Activated CD4-positive, alpha-beta T cell treated with anti-CD3 and anti-CD28 coated beads for 36 hours (primary cell): Measurements from ENCODE around the gene BTRC. TPM values are rescaled to one million over a fixed set of nuclear protein-coding genes. Genes with fewer than 3 reads are reported as not detected.
"Not testable (repeated sequence)": the region's sequence is repeated elsewhere in the genome, so short reads cannot be mapped to it uniquely, and the experiment has no call there.

ENCODE experiments used
- ATAC-seq: fragments of 200-7000 bp; cut with Tn5 transposase; one replicate; pipeline ENCODE4 v1.10.0; 2021; ENCODE audit warnings: mild to moderate bottlenecking, moderate library complexity
- CTCF ChIA-PET: fragments of 350-600 bp; sonication (Branson Sonifier 250); formaldehyde crosslinking; loops from one replicate; lab custom pipeline; 2021; ENCODE audit warnings: antibody characterized with exemption; lab: Charles Lee
- POLR2A ChIA-PET: fragments of 350-600 bp; sonication (Branson Sonifier 250); formaldehyde crosslinking; loops from one replicate; lab custom pipeline; 2021; ENCODE audit warnings: antibody characterized with exemption, inconsistent platforms; lab: Charles Lee
- DNase-seq: peaks from one replicate; pipeline ENCODE4 v3.0.0-alpha.2; 2020
- H3K27ac Mint-ChIP-seq: one replicate; pipeline ENCODE4 v1.8.0; 2021; ENCODE audit warnings: mixed read lengths
- H3K27me3 Mint-ChIP-seq: one replicate; pipeline ENCODE4 v1.8.0; 2021; ENCODE audit warnings: mixed read lengths
- H3K36me3 Mint-ChIP-seq: one replicate; pipeline ENCODE4 v1.8.0; 2021; ENCODE audit warnings: low read depth, mixed read lengths
- H3K4me1 Mint-ChIP-seq: one replicate; pipeline ENCODE4 v1.8.0; 2021; ENCODE audit warnings: mixed read lengths
- H3K4me3 Mint-ChIP-seq: one replicate; pipeline ENCODE4 v1.8.0; 2021; ENCODE audit warnings: mild to moderate bottlenecking, moderate library complexity, mixed read lengths
- H3K9me3 Mint-ChIP-seq: one replicate; pipeline ENCODE4 v1.8.0; 2021; ENCODE audit warnings: low read depth, mixed read lengths
- intact Hi-C, 2 experiments: fragments of 100-400 bp; cut with DNase I in 1 of 2; cut with micrococcal nuclease in 1 of 2; formaldehyde crosslinking; loops; one replicate each; pipeline versions ENCODE4 v1.14.2 to v1.15.1; 2022 to 2024; cut with DNase I, micrococcal nuclease
- total RNA-seq, 2 experiments: library from RNA; stranded (reverse); gene quantifications; one replicate each; pipeline ENCODE4 v1.2.3, GENCODE V29; 2021

BTRC gene
- total RNA-seq, 2 experiments from 2014 or later = 15.5 to 18.7 TPM

DNA sequence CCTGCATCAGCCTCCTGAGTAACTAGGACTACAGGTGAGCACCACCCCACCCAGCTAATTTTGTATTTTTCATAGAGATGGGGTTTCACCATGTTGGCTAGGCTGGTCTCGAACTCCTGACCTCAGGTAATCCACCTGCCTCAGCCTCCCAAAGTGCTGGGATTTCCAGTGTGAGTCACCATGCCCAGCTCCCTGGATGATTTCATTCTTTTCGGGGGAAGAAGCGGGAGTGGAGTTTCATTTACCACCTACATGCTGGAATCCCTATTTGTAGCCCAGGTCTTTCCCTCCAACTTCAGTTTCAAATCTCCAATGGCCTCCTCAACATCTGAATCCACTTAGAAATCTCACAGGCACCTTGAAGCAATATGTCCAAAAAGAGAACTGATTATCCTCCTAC is 2.9 kb upstream of the BTRC start:
- DNase-seq (no peak), ATAC-seq (no peak)
- peaks cover 12% of the 10 kb centered on the region for H3K27me3 Mint-ChIP-seq
- peaks cover 2% of the 10 kb centered on the region for H3K36me3 Mint-ChIP-seq
- H3K27ac Mint-ChIP-seq = no peak overlapping the region
- peaks cover 18% of the 10 kb centered on the region for H3K4me1 Mint-ChIP-seq
- intact Hi-C loops = loop anchor here (5.0 to 10.0 kb wide), 7 partner anchors 91 to 1501 kb away; partner anchors contain the start of genes BORCS7 (in 1 of the 2) and TRIM8 (in 1 of the 2)
- CTCF ChIA-PET = no interaction called here
- POLR2A ChIA-PET = no interaction called here
- H3K9me3 Mint-ChIP-seq = no peaks in the 10 kb centered on the region
- no peak overlapping the region for H3K4me3 Mint-ChIP-seq

DNA sequence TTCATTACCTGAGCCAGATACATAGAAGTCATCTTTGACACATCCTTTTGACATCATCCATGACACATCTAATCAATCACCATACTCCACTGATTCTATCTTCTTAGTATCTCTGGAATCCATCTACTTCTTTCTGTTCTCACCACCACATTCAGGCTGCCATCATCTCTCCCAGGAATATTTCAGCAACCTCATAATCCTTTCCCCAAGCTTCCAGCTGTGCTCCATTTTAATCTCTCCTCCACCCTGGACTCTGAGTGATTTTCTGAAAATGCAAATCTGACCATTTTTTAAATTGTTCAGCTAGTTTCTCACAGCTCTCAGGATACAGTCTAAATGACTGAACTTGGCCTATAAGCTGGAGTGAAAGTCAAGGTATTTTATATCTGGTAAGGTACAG is 2.5 kb upstream of the BTRC start:
- ChIA-PET CTCF (interaction anchor here (0.6 to 0.7 kb wide), 2 partner anchors 13 to 92 kb away, joined by 3 read pairs; no protein-coding TSS in a partner anchor), POLR2A (interaction anchor here (0.7 kb wide), 1 partner anchor 9 kb away, joined by 3 read pairs; no protein-coding TSS in a partner anchor)
- intact Hi-C loops = loop anchor here (5.0 to 10.0 kb wide), 7 partner anchors 91 to 1501 kb away; partner anchors contain the start of genes BORCS7 (in 1 of the 2) and TRIM8 (in 1 of the 2)
- ATAC-seq = no peak
- Mint-ChIP-seq H3K4me1 (peaks cover 23% of the 10 kb centered on the region), H3K4me3 (no peak overlapping the region), H3K27me3 (peaks cover 12% of the 10 kb centered on the region), H3K27ac (no peak overlapping the region), H3K36me3 (peaks cover 2% of the 10 kb centered on the region), H3K9me3 (no peaks in the 10 kb centered on the region)
- DNase-seq = no peak

DNA sequence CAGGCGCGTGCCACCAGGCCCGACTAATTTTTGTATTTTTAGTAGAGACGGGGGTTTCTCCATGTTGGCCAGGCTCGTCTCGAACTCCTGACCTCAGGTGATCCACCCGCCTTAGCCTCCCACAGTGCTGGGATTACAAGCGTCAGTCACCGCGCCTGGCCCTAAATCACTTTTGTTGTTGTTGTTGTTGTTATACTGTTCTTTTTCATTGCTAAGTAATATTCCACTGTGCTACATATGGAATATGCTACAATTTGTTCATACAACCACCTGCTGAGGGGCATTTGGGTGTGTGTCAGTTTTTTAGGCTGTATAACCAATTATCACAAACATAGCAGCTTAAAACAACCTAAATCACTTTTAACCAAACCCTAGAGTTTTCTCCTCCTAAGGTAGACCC is 1.1 kb upstream of the BTRC start:
- POLR2A ChIA-PET, H3K36me3 Mint-ChIP-seq, DNase-seq, H3K27ac Mint-ChIP-seq, ATAC-seq, H3K9me3 Mint-ChIP-seq, H3K4me3 Mint-ChIP-seq: not testable (repeated sequence)
- Mint-ChIP-seq H3K4me1 (peaks cover 25% of the 10 kb centered on the region), H3K27me3 (peaks cover 12% of the 10 kb centered on the region)
- CTCF ChIA-PET = interaction anchor here (0.6 to 0.9 kb wide), 2 partner anchors 32 to 250 kb away, joined by 3 to 4 read pairs; no protein-coding TSS in a partner anchor
- intact Hi-C loops = loop anchor here (1.0 to 10.0 kb wide), 12 partner anchors 89 to 1499 kb away; partner anchors contain the start of genes BORCS7 (in 1 of the 2), DPCD (in 1 of the 2), MRPL43 (in 1 of the 2) and NPM3 (in 1 of the 2)

DNA sequence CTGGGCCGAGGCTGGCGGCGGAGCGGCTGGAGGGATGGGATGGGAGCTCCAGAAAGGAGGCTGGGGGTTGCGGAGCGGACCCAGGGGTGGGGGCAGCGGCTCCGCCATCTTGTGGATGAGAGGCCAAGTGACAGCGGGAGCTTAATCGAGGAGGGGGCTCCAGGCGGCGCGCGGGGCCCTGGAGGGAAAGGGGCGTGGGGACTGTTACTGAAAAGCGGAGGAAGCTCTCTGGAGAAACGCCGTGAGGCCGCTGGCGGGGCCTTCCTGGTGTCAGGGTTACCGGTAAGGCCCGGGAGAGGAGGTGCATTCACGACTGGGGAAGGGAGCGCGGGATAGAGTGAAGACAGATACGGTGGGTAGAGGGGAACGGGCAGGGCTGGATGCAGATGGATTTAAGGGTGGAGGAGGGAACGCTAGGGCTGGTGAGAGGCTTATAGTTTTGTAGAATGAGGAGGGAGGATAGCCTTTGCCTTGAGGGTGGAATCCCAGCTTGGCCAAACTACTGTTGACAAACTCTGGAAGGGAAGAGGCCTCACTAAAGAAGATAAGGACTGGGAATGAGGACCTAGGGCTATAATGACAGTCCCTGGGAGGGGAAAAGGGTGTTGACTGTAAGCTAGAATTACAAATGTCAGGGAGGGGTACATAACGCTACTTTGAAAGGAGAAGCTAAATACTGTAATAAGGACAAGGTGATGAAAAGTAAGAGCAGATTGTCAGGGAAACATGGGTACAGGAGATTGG is 535 bp downstream of the BTRC start:
- H3K4me1 Mint-ChIP-seq = peaks cover 27% of the 10 kb centered on the region
- H3K36me3 Mint-ChIP-seq = peaks cover 2% of the 10 kb centered on the region
- ChIA-PET POLR2A (no interaction called here), CTCF (interaction anchor here (0.5 to 1.3 kb wide), 8 partner anchors 11 to 139 kb away, joined by 3 to 4 read pairs (median 3); no protein-coding TSS in a partner anchor)
- peak overlapping the region; percentile 76 for H3K27ac Mint-ChIP-seq
- ATAC-seq = peak; percentile 16
- intact Hi-C loops = loop anchor here (1.0 to 10.0 kb wide), 14 partner anchors 13 to 1498 kb away; partner anchors contain the start of genes BORCS7 (in 1 of the 2), KAZALD1 (in 1 of the 2), OGA (in 1 of the 2) and TRIM8 (in 1 of the 2)
- peak overlapping the region; percentile 91 for H3K4me3 Mint-ChIP-seq
- peak; percentile 68 for DNase-seq
- no peaks in the 10 kb centered on the region for H3K9me3 Mint-ChIP-seq
- peaks cover 9% of the 10 kb centered on the region for H3K27me3 Mint-ChIP-seq

DNA sequence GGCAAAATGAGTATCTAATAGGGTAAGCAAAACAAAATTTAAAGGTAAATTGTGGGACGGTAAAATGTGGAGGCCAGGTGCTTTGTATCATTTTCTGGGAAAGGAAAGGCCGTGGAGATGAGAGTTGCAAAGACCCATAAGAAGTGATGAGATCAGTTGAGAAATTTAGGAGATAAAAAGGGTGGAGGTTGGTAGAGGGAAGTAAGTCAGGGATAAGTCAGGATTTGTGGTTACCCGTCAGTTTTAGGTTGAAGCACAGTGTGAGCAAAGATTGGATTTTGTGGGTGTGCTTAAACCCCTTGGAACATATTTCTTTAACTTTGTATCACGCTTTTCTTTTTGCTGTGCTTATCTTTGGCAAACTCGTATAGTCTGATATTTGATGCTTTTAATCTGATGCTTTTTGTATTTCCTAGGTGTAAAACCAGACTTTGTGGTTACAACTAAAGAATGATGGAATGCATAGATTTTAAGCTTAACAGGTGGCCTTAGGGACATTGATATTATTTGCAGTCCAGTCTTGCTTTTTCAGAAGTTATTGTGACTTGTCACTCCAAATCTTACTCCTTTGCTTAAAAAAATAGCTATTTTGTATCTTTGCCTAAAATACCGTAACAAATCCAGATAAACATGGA is 1.2 kb downstream of the BTRC start:
- Mint-ChIP-seq H3K4me3 (peak overlapping the region; percentile 91), H3K9me3 (no peaks in the 10 kb centered on the region), H3K4me1 (peaks cover 27% of the 10 kb centered on the region), H3K27ac (peak overlapping the region; percentile 76), H3K27me3 (peaks cover 8% of the 10 kb centered on the region), H3K36me3 (peaks cover 2% of the 10 kb centered on the region)
- intact Hi-C loops = loop anchor here (2.0 to 10.0 kb wide), 3 partner anchors 22 to 1290 kb away; partner anchors contain the start of gene TRIM8 (in 1 of the 2)
- ATAC-seq (no peak), DNase-seq (no peak)
- ChIA-PET POLR2A (no interaction called here), CTCF (interaction anchor here (0.6 to 1.4 kb wide), 8 partner anchors 10 to 1115 kb away, joined by 3 to 4 read pairs (median 3); no protein-coding TSS in a partner anchor)

DNA sequence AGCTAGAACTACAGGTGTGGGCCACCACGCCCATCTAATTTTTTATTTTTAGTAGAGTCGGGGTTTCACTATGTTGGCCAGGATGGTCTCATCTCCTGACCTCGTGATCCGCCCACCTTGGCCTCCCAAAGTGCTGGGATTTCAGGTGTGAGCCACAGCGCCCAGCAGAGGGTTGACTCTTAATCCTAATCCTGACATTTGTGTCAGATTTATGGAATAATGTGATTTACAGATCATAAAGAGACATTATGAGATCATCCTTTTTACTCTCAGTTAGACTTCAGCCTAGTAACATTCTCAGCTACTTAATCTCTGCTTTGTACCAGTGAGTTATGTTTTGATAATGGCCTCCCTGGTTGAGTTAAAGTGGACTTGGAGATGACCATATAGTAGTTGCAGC is 2.2 kb downstream of the BTRC start:
- intact Hi-C loops = loop anchor here (10.0 kb wide), 2 partner anchors 89 to 1289 kb away; partner anchors contain the start of gene TRIM8 (in 1 of the 2)
- POLR2A ChIA-PET = no interaction called here
- no peak overlapping the region for H3K4me3 Mint-ChIP-seq
- peaks cover 27% of the 10 kb centered on the region for H3K4me1 Mint-ChIP-seq
- CTCF ChIA-PET = interaction anchor here (0.8 to 1.4 kb wide), 4 partner anchors 10 to 1116 kb away, joined by 3 to 4 read pairs (median 3); no protein-coding TSS in a partner anchor
- no peaks in the 10 kb centered on the region for H3K9me3 Mint-ChIP-seq
- ATAC-seq (no peak), DNase-seq (no peak)
- H3K36me3 Mint-ChIP-seq = peaks cover 2% of the 10 kb centered on the region
- H3K27me3 Mint-ChIP-seq = peaks cover 4% of the 10 kb centered on the region
- no peak overlapping the region for H3K27ac Mint-ChIP-seq

DNA sequence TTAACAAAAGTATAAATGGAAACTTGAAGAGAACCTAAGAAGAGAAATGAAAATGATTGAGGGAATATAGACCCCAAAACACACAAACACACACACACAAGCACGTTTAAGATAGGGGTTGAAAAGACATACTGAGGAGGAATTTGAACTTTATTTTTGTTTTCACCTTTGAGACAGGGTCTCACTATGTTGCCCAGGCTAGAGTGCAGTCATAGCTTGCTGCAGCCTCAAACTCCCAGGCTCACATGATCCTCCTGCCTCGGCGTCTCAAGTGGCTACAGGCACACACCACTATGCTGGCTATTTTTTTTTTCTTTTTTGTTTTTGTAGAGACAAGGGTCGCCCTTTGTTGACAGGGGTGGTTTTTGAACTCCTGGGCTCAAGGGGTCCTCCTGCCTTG is 4.0 kb downstream of the BTRC start:
- H3K27ac Mint-ChIP-seq = no peak overlapping the region
- no peaks in the 10 kb centered on the region for H3K27me3 Mint-ChIP-seq
- peaks cover 2% of the 10 kb centered on the region for H3K36me3 Mint-ChIP-seq
- ChIA-PET POLR2A (no interaction called here), CTCF (interaction anchor here (0.6 to 0.7 kb wide), 3 partner anchors 54 to 236 kb away, joined by 3 read pairs; no protein-coding TSS in a partner anchor)
- DNase-seq (no peak), ATAC-seq (no peak)
- intact Hi-C loops = loop anchor here (10.0 kb wide), 2 partner anchors 87 to 1287 kb away; partner anchors contain the start of gene TRIM8 (in 1 of the 2)
- H3K9me3 Mint-ChIP-seq = no peaks in the 10 kb centered on the region
- no peak overlapping the region for H3K4me3 Mint-ChIP-seq
- peaks cover 24% of the 10 kb centered on the region for H3K4me1 Mint-ChIP-seq

DNA sequence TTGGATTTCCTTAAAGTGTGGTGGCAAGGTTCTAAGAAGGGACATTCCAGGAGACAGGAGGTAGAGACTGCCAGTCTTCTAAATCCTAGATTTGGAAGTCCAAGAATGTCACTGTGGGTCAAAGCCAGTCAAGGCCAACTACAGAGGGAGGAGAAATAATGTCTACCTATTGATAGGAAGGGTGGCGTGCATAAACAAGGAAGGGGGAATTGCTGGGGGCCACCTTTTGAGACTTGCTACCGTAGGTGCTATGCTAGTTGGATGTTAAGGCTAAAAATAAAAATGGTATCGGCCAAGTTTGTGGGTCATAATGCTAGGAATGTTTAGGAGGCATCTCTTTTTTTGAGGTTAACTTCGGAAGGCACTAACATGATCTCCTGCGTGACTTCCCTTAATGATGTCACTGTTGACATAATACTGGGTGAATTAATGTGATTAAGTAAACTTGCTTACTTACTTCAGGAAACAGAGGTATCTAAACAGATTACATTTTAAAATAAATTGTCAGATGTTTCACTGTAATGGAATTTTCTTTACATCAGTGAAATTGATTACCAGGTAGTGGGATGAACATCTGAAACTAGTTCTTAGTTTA is 4.8 kb downstream of the BTRC start:
- H3K4me3 Mint-ChIP-seq = no peak overlapping the region
- H3K27ac Mint-ChIP-seq = no peak overlapping the region
- no peak for ATAC-seq
- peaks cover under 1% of the 10 kb centered on the region for H3K36me3 Mint-ChIP-seq
- no peaks in the 10 kb centered on the region for H3K27me3 Mint-ChIP-seq
- POLR2A ChIA-PET = no interaction called here
- H3K9me3 Mint-ChIP-seq = no peaks in the 10 kb centered on the region
- intact Hi-C loops = loop anchor here (10.0 kb wide), 2 partner anchors 86 to 1286 kb away; partner anchors contain the start of gene TRIM8 (in 1 of the 2)
- CTCF ChIA-PET = no interaction called here
- DNase-seq = no peak
- H3K4me1 Mint-ChIP-seq = peaks cover 22% of the 10 kb centered on the region

DNA sequence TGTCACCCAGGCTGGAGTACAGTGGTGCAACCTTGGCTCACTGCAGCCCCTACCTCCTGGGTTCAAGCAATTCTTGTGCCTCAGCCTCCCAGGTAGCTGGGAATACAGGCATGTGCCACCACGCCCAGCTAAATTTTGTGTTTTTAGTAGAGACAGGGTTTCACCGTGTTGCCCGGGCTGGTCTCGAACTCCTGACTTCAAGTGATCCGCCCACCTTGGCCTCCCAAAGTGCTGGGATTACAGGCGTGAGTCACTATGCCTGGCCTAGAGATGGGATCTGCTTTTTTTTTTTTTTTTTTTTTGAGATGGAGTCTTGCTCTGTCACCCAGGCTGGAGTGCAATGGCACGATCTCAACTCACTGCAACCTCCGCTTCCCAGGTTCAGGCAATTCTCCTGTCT is 6.1 kb downstream of the BTRC start:
- H3K36me3 Mint-ChIP-seq, H3K27ac Mint-ChIP-seq, DNase-seq, CTCF ChIA-PET, ATAC-seq, H3K9me3 Mint-ChIP-seq, intact Hi-C loops, H3K4me3 Mint-ChIP-seq, H3K27me3 Mint-ChIP-seq, POLR2A ChIA-PET: not testable (repeated sequence)
- peaks cover 20% of the 10 kb centered on the region for H3K4me1 Mint-ChIP-seq

DNA sequence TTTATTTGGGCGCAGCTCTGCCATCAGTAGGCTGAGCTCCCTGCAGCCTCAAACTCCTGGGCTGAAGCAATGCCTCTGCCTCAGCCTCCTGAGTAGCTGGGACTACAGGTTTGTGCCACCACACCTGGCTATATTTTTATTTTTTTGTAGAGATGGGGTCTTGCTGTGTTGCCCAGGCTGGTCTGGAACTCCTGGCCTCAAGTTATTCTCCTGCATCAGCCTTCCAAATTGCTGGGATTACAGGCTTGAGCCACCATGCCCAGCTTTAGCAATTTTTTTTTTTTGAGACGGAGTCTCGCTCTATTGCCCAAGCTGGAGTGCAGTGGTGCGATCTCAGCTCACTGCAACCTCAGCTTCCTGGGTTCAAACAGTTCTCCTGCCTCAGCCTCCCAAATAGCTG is 6.9 kb downstream of the BTRC start:
- H3K36me3 Mint-ChIP-seq, H3K27ac Mint-ChIP-seq, intact Hi-C loops, H3K9me3 Mint-ChIP-seq, H3K27me3 Mint-ChIP-seq, ATAC-seq, DNase-seq, H3K4me3 Mint-ChIP-seq: not testable (repeated sequence)
- POLR2A ChIA-PET = interaction anchor here (0.6 kb wide), 1 partner anchor 106 kb away, joined by 3 read pairs; no protein-coding TSS in a partner anchor
- CTCF ChIA-PET = interaction anchor here (0.6 kb wide), 1 partner anchor 1145 kb away, joined by 3 read pairs; no protein-coding TSS in a partner anchor
- H3K4me1 Mint-ChIP-seq = peaks cover 14% of the 10 kb centered on the region
